ENCODE results near the gene IBSP. TPM values are rescaled to one million over a fixed set of nuclear protein-coding genes. Genes with fewer than 3 reads are reported as not detected.

The IBSP gene
- total RNA-seq, 1 experiment from 2014 or later = not detected

DNA sequence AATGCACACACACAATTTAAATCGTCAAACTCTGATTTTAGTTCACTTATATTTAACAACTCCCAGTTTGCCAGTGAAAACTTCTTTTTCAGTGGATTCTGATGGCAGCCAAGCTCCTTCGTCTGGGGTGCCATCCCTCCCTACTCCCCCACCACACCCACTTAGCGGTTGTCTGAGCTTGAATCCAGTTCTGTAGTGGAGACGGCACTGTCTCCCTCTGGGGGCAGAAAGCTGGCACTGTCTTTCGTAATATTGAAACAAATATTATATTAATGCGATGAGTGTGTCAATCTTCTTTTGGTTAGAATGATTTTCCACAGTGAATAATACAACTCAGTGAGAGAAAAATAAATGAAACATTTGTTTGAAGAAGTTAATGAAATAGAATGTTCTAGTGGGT lies 38.9 kb downstream of the IBSP start:
- Histone ChIP-seq H3K56ac (ENCODE audit: insufficient read length, low read depth, low read length) (no peak overlapping the region), H2AK5ac (ENCODE audit: insufficient read length, low read length) (no peak overlapping the region), H3K9me3 (ENCODE audit: control insufficient read depth, low read depth, low read length) (no peaks in the 10 kb centered on the region), H2BK15ac (ENCODE audit: low read depth, low read length) (no peak overlapping the region), H3K4me1 (ENCODE audit: insufficient read depth, low read length) (no peaks in the 10 kb centered on the region), H4K20me1 (ENCODE audit: control insufficient read depth, insufficient read depth, insufficient read length) (no peaks in the 10 kb centered on the region), H3T11ph (ENCODE audit: low read length) (no peak overlapping the region), H2AFZ (ENCODE audit: low read length) (no peak overlapping the region), H3K79me2 (ENCODE audit: insufficient read depth, low read length) (no peaks in the 10 kb centered on the region), H3K79me1 (ENCODE audit: insufficient read depth, low read depth, low read length, poor library complexity, severe bottlenecking) (no peaks in the 10 kb centered on the region), H3K23ac (ENCODE audit: insufficient read length, low read depth, low read length) (no peak overlapping the region), H3K18ac (ENCODE audit: insufficient read length, low read depth, low read length) (no peak overlapping the region), H2BK120ac (ENCODE audit: low read depth, low read length, poor library complexity, severe bottlenecking) (no peak overlapping the region), H4K8ac (replicated peaks; ENCODE audit: insufficient read length, low read depth, low read length) (no peak overlapping the region), H4K91ac (ENCODE audit: insufficient read length, low read depth, low read length) (no peak overlapping the region), H3K14ac (ENCODE audit: insufficient read depth, low read length) (no peak overlapping the region), H2BK5ac (ENCODE audit: insufficient read length, low read length) (no peak overlapping the region), H2BK20ac (ENCODE audit: low read depth, low read length, poor library complexity, severe bottlenecking) (no peak overlapping the region), H3K23me2 (ENCODE audit: insufficient read length, low read depth, low read length, poor library complexity, severe bottlenecking) (no peaks in the 10 kb centered on the region), H2BK12ac (ENCODE audit: insufficient read length, low read depth, low read length) (no peak overlapping the region), H3K27ac (ENCODE audit: insufficient read length, low read depth, low read length) (no peak overlapping the region), H3K4ac (ENCODE audit: low read depth, low read length) (no peak overlapping the region), H4K5ac (ENCODE audit: insufficient read length, low read depth, low read length) (no peak overlapping the region), H3K4me2 (ENCODE audit: insufficient read depth, insufficient read length, low read length) (no peak overlapping the region), H3K9ac (ENCODE audit: extremely low read depth, insufficient read length, low read length) (no peak overlapping the region), H3K27me3 (ENCODE audit: insufficient read depth, low read length) (no peaks in the 10 kb centered on the region)
- Mint-ChIP-seq H3K4me3 (no peak overlapping the region), H3K9me3 (no peaks in the 10 kb centered on the region), H3K27me3 (ENCODE audit: low read depth) (no peaks in the 10 kb centered on the region), H3K4me1 (peaks cover 21 to 32% of the 10 kb centered on the region in 2 experiments), H3K36me3 (ENCODE audit: insufficient read depth in 1 of 3, low read depth in 3 of 3) (peaks cover 0 to 5% (median 0%) of the 10 kb centered on the region in 3 experiments; a peak in 1 of 7 replicates), H3K27ac (peak overlapping the region in 1 of 3 experiments; percentile 67; a peak in 3 of 7 replicates)
- peak; percentile 74 for TF ChIP-seq CTCF (conservative IDR thresholded peaks at IDR 0.05)
- no peak for DNase-seq
- 100% methylated on average over 1 of the region's 6 CpGs for WGBS (ENCODE audit: extremely low coverage, insufficient read length, low lambda C conversion rate)

Measured in H9 (cell line).